Activated naive CD4-positive, alpha-beta T cell treated with Interleukin-2 at 50 U/mL for 16 hours (primary cell): ENCODE measurements around the gene RPS18.

Experiments used
- DNase-seq: peaks from one replicate; pipeline ENCODE4 v3.0.0-alpha.2; 2020

Gene RPS18

DNA sequence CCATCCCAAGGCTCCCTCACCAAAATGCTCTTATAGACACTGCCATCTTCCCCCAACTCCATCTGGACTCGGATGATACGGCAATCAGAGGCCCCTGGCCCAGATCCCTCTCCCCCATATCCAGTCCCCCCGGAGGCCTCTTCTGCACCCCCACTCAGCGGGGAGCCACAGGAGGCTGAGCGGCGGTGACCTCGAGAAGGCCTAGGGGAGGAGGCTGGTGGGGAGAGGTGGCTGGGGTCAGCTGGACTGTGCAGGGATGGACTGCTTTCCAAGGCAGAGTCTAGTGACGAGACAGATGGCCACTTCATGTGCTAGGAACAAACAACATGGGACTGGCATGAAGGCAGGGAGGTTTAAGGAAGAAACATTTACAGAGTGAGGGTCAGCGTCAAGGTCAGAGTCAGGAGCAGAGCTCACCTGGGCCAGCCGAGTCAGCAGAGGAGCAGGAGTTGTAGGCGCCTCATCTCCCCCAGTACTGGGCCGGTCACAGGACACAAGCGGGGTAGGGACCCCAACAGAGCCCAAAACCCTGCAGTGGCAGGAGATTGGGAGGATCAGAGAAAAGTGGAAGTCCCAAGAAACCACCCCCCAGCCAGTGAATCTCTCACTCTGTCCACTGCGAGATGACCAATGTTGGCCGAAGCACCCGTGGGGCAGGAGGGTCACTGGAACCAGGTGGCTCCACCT, 21.3 kb downstream of the RPS18 start:
- DNase-seq = no peak

DNA sequence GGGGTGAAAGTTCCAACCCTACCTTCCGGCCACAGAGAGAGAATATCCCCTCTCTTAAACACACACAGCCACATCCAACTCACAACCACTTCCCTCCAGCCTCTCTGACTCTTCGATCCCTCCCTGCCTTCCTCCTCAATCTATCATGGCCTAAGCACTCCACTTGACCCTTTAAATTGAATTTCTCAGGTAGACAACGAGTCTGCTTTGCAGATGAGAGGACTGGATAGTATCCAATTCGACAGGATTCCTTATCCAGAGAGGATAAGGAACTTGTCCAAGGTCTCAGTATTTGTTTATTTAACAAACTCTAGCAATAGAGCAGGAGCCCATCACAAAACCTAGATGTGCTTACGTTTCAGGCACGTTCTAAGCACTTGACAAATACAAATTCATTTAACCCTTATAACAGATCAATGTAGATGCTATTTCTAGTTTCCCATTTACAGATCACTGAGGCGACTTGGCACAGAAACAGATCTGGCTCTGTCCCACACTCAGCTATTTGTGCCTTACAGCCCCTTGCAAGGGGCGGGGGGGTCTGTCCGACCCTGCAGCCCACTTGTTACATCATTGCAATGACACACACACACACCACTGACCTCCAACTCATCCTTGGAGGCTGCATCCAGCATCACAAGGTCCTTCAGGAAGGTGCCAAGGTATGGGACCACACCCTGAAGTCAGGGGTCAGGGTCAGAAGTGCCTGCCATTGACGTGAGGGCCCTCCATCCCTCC, 22.4 kb downstream of the RPS18 start:
- no peak for DNase-seq

DNA sequence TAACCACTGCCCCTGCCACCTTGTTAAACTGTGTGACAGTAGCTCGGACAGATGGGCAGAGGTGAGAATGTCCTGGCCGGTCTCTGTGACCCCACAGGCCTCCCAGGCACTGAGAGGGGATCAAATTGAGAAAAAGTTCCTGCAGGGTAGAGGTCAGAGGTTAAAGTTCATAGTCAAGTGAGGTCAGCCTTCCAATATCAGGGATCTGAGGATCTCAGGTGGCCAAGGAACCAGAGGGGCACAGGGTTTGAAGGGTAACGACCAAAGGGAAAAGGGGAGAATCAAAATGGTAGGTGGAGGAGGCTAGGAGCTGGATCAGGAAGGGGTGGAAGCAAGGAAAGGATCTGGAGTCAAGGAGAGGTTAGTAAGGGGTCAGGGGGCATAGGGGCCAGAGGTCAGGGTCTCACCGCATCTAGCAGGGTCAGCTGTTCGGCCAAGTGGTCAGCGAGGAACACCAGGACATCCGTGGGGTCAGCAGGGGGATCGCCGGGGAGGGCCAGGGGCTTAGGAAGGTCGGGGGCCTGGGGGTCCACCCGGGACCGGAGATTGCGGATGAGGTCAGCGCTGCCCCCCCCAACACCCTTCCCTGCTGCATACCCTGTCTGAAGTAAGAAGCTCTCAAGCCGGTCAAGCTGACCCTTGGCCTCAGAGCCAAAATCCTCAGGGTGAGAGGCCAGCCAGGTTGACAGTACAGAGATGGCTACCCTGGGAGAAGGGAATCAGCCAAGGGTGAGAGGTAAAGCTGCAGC, 23.9 kb downstream of the RPS18 start:
- no peak for DNase-seq

DNA sequence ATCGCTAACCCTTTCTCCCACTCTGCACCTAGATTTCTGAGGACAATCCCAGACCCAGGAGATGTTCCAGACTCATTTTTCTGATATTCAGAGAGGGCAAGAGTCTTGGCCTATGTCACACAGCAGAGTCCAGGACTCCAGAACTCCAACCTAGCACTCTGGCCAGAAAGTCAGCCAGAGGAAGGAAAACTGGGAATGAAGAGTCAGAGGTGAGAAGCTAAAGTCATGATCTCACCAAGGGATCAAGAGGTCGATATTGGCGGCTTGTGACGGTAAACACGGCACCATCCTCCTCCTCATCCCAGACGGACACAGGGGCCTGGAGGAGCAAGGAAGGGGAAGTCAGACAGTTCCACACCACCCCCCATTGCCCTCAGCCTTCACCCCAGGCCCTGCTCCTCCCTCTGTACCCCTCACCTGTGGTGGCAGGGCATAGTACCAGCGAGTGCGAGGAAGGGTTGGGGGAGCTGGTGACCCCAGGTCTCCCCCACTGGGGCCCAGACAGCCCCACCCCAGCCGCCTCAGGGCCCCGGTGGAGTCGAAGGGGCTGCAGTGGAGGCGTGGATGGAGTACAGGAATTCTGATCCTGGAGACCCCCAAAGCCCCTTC, 25.0 kb downstream of the RPS18 start:
- DNase-seq = no peak

DNA sequence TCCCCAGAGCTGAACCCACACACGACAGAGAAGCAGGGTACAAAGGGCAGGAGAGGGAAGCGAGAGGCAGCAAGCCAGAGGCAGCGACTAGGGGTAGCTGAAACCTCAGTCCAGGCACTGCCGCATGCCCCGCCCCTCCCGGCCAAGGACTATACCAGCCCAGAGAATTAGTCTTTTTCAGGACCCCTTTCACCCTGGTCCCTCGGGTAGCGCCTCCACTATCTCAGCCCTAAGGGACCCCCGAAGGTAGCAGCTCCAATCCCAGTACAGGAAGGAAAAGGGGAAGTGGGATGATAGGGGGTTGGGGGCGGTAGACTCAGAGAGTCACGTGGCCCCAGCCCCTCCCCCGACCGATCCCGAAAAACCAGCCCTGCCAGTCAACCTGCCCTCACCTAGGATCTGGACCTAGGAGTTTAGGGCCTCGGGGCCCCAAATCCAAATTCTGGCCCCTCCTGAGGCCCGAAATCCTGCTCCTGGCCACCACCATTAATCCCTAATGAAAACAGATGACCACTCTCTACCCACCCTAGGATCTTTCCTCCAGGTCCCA, 25.6 kb downstream of the RPS18 start:
- no peak for DNase-seq

DNA sequence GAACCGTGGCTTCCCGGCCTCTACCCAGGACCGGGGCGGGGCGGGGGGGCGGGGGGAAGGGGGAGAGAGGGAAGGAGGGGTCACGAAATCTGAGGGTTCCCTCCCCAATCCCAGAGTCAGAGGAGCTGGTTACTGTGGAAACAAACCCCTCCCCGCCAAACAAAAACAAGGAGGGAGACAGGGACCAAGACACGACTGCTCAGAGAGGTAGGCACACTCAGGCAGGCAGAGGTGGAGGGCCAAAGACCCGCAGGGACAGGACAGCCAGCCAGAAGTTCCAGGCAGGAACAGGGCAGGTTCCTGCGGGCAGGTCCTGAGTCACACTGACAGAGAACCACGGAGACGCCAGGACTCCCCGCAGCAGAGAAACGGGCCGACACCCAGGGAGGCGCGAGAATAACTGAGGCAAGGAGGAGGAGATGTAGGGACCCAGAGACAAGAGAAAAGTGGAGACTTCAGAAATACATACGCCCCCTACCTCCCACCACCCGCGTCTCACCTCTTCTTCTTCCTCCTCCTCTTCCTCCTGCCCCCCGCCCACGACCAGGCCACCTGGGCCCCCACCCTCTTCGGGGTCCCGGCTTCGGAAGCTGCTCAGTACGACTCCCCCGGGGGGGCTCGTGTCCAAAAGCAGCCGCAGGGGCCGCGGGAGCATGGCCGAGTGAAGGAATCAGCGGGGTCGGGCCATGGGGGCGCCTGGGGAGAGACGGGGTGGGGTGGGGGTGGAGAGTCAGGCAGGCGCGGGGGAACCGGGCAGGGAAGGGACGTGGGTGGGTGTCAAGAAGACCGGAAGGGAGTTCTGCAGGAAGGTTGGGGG, 26.3 kb downstream of the RPS18 start:
- DNase-seq = peak; percentile 60

DNA sequence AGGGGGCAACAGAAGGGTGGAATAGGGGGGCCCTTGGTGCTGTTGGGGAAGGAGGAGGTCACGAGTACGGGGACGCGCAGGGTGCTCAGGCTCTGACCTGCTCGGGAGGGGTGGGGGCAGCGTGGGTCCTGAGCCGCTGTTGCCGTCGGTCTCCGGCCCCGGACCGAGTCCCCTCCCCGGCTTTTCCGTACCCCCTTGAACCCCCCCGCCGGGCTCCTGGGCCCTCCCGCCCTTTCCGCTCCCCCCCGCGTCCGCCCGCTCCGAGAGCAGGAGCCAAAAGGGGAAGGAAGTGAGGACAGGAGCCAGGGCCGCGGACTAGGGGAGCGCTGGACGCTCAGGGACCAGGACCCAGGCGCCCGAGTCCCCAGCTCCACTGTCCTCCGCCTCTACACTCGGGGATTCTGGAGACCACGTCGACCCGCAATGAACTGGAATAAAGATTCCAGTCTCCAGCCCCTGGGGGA, 26.9 kb downstream of the RPS18 start, which contains the start of gene RGL2:
Gene RGL2 (minus strand): TSS at position 170 of the 464 bp plus-strand sequence. CDS start 332 bp downstream, outside the sequence.
- peak; percentile 60 for DNase-seq

DNA sequence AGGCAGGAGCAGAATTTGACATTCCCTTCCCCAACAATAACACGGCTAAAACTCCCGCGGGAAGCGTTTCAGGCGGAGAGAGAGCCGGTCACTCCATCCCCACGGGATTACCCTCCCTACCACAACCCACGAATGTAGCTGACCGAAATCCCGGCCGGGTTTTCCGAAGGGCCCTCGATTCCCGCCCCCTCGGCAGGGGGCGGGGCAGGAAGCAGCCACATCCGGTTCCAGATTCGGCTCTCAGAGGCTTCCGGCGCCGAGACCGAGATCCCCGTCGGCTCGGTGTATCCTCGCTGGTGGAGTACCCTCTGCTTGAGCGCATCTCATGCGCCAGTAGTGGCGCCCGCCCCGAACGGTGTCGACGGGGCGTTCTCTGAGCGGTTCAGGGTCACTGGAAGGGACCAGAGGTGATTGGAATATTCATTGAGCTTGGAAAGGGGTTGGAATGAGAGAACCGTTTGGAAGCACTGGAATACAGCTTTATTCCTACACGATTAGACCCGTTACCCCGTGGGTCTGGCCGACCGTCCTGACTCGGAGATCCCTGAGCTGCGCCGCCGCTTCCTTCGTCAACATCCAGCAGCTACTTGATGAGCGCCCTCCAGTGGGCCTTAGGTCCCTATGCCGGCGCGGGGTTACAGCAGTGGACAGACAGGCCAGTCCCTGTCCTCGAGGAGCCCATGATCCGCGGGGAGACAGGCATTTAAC, 27.5 kb downstream of the RPS18 start:
- peak; percentile 94 for DNase-seq

DNA sequence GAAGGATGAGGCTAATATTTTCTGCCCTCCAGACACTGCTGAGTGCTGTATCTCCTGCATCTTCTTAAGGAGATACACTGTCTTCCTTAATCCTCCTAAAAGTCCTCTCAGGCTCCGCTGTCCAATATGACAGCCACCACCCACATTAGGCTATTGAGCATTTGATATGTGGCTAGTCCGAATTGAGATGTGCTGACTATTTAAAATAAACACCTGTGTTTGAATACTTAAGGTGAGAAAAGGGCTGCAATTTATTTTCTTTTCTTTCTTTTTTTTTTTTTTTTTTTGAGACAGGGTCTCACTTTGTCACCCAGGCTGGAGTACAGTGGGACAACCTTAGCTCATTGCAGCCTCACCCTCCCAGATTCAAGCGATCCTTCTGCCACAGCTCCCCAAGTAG, 30.0 kb downstream of the RPS18 start:
- DNase-seq = no peak

DNA sequence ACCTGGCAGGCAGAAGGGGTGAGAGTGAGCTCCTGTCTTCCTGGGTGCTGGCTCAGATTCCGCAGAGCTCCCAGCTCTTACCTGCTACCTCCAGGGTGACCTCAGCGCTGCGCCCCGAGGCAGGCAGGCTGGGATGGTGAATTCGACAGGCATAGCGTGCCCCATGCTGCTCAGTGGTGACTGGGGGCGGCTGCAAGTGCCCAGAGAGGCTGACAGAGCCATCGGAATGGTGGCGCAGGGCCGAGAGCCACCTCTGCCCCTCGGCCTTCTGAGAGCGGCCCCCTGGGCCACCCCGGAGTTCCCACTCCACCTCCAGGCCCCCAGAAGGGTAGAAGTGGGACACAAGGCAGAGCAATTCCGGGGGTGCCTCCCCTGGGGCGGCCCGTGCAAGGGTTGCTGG, 32.3 kb downstream of the RPS18 start:
- no peak for DNase-seq

DNA sequence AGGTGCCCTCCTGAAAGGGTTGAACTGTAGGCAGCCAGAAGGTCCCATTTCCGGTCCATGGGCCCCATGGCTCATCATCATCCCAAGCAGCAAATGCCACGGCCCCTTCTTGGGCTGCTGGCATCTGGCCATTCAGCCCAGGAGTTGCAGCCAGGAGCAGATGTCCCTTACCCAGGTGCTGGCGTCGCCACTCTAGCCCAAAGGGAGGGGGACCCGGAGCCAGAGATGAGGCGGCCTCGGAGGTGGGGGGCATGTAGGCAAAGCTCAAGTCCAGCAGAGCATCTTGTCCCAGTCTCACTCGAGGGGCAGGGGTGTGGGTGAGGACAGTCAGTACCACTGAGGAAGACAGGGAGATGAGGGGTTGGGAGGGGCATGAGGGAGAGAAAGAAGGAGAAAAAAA, 33.2 kb downstream of the RPS18 start:
- no peak for DNase-seq

DNA sequence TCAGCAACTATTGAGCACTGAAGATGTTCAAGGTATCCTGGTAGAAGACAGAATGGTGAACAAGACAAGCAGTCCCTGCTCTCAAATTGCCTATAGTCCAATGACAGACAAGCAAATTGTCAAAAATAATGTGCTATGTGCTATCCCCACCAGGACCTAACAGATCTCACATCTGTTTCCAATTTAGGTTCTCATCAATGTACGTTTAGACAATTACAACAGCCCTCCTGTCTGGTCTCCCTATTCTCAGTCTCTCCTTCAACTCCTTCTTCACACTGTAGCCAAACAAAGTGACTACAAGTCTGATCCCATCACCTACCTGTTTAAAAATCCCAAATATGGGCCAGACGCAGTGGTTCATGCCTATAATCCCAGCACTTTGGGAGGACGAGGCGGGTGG, 34.5 kb downstream of the RPS18 start:
- DNase-seq = no peak

DNA sequence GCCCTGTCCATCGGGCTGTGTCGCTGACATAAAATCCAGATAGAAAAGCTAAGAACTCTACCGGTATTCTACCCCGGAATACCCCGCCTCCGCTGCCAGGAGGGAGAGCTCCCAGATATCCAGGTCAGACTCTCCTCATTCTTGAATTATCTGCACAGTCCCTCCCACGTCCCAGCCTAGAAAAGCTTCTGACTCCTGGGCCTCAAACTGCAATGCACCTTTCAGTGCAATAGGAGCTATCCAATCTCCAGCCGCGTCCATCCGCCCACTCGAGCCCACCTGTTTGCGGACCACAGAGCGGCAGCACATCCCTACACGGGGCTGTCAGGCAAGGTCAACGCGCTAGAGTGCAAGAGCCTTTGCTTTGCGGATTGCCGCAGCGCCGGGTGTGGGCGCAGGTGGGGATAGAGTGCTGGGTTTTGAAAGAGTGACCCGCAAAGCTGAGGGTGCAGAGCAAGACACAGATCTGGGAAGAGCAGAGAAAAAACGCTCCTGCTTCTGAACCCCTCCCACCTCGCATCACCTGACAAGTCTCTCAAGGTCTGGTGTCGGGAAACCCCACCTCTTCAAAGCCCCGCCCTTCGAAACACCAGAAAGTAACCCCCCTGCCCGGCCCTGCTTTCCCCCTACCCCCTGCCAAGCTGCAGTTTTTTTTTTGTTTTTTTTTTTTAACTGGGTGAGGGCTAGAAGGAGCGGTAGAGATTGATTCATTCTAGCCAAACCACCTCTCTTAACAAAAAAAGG, 40.7 kb downstream of the RPS18 start:
- peak; percentile 85 for DNase-seq

DNA sequence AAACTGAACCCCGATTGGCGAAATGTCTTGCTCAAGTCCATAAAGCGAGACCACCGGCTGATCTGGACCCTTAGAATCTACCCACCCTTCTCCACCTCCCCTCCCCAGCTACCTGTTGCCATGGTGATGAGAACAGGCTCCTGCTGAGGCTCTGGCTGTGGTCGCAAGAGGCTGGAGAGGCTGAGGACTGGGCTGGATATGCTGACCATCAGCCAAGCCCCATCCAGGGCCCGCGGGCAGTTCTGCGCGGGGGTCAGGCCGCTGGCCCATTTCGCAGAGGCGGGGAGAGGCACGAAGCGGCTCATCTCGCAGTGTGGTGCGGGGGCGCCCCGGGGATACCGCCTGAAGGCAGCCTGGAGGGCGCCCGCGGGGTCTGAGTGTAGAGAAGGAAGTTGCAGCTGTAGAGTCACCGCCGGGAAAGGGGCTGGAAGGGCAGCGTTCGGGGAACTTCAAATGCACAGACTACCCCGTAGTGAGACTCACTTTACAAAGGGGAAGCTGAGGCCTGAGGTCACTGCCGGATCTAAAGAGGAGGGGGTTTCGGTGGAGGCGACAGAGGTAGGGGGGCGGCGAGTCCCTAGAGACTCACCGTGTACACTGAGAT, 41.3 kb downstream of the RPS18 start:
- peak; percentile 54 for DNase-seq

DNA sequence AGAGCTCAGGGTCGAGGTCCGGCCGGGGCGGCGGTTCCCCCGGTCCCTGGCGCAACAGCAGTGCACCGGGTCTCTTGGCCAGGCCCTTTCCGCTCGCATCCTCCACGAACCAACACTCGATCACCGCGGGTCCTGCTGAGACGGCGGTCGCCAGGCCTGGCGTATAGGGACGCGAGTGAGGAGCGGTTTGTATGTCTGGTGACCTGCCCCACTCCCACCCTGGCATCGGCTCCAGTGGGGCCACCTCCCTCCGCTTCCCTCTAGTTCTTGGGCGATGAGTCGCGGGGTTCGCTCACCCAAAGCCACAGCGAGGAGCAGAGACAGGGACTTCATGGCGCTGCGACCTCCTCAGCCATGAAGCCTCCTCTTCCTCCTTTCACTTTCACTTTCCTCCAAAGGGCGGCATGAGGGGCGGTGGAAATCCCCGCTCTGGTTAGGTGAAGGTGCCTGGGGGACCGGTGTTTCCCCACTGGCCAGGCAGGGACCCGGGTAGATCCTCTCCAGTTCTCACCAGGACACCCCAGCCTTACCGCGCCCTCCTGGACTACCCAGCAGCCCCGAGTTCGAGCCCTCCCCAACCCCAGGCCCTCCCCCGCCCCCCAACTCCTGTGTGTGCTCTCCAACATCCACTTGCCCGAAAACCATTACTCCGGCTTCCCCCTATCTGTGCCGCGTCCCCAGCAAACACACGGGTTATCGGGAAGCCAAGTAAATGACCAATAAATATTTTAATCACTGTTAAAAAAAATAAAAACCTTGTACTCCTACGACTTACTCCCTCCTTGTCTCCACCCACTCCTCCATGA, 42.0 kb downstream of the RPS18 start, which contains the start of gene TAPBP:
Gene TAPBP (minus strand): TSS at position 370 of the 806 bp plus-strand sequence. CDS start 37 bp downstream, at position 333.
- DNase-seq = peak; percentile 86

DNA sequence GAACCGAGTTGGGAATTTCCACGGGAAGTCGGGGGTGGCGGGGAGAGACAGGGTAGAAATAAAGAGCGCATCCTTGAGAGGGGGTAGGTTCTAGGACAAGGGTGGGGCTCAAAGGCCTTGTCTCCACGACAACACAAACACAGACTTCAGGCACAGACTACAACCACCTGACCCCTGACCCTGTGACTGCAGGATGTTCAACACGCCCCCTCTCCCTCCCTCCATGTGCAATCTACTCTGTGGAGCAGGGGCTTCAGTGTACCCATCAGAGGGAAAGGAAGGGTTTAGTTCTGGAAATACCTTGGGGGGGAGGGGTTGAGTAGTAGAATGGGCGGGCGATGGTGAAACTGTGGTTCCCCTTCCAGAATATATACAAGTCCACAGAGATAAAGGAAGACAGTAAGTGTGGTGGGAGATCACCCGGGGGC, 42.7 kb downstream of the RPS18 start:
- peak; percentile 74 for DNase-seq

DNA sequence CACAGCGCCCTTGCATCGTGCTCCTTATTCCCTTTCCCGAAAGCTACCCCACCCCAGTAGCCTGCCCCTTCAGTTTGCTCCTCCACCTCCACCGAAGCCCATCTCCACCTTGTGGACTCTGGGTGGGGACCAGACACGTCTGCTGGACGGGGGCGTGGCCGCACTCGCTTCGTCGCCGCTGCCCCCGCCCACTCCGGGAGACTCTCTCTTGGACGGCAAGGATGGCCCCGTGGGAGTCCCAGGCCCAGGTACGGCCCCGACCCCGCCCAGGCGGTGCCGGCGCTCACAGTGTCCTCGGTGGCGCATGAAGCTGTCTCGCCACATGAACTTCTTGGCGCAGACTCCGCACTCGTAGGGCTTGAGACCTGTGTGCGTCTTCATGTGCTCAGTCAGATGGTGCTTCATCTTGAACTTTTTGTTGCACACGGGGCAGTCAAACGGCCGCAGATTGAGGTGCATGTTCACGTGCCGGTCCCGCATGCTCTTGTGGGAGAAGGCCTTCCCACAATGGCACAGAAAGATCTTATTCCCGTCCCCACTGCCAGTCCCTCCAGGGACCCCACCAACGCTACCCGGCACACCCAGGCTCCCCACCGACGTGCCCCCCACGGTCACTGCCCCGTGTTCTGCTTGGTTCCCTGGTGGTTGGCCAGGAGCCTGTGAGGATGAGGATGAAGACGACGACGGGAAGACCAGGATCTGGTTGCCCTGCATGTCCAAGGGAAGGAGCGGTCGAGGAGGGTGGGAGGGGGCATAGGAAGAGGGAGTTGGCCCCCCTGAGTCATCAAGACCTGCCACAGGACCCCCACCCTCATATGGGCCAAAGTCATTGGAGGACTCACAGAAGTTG, 43.3 kb downstream of the RPS18 start:
- DNase-seq = no peak
